Ovary (tissue), 3 donors: ENCODE results near the gene TXNDC12.

Experiments used
- CTCF ChIP-seq, 3 donors: fragments of 450-650 bp in 2 of 3; fragments of 200-600 bp in 1 of 3; IDR thresholded peaks; one replicate each; pipeline versions ENCODE4 v1.5.1 to v1.8.0; 2016 to 2022; ENCODE audit warnings: antibody characterized with exemption in 3 of 3, mild to moderate bottlenecking in 1 of 3
- EP300 ChIP-seq: sonication (generic); formaldehyde crosslinking; IDR thresholded peaks from one replicate; pipeline ENCODE4 v1.6.1; 2017; ENCODE audit warnings: antibody characterized with exemption
- donor health status: DM: no; HTN: no; CAD: no.

- TF ChIP-seq CTCF (IDR thresholded peaks at IDR 0.05) = no peak
- no peak for TF ChIP-seq EP300
Measured at GRCh38 chr1:51981555-51981954, 73.4 kb downstream of the TXNDC12 start.
